IPS-15b (cell line): ENCODE results near the gene KLHL35.

Experiments
- H3K27me3 ChIP-seq: one replicate; pipeline ENCODE4 v1.6.1; 2013; ENCODE audit warnings: low read length; ENCODE audit not compliant: control insufficient read depth, insufficient read depth
- H3K36me3 ChIP-seq: one replicate; pipeline ENCODE4 v1.6.1; 2013; ENCODE audit warnings: low read length; ENCODE audit not compliant: control insufficient read depth, insufficient read depth
- H3K4me1 ChIP-seq: one replicate; pipeline ENCODE4 v1.6.1; 2013; ENCODE audit warnings: mild to moderate bottlenecking, low read length; ENCODE audit not compliant: control insufficient read depth, insufficient read depth
- H3K4me3 ChIP-seq: one replicate; pipeline ENCODE4 v1.5.1; 2013; ENCODE audit warnings: low read depth, low read length
- H3K9ac ChIP-seq: one replicate; pipeline ENCODE4 v1.6.1; 2013; ENCODE audit warnings: low read depth, mild to moderate bottlenecking, low read length
- H3K9me3 ChIP-seq: one replicate; pipeline ENCODE4 v1.6.1; 2013; ENCODE audit warnings: mild to moderate bottlenecking, low read length; ENCODE audit not compliant: control insufficient read depth, insufficient read depth

The KLHL35 gene

DNA sequence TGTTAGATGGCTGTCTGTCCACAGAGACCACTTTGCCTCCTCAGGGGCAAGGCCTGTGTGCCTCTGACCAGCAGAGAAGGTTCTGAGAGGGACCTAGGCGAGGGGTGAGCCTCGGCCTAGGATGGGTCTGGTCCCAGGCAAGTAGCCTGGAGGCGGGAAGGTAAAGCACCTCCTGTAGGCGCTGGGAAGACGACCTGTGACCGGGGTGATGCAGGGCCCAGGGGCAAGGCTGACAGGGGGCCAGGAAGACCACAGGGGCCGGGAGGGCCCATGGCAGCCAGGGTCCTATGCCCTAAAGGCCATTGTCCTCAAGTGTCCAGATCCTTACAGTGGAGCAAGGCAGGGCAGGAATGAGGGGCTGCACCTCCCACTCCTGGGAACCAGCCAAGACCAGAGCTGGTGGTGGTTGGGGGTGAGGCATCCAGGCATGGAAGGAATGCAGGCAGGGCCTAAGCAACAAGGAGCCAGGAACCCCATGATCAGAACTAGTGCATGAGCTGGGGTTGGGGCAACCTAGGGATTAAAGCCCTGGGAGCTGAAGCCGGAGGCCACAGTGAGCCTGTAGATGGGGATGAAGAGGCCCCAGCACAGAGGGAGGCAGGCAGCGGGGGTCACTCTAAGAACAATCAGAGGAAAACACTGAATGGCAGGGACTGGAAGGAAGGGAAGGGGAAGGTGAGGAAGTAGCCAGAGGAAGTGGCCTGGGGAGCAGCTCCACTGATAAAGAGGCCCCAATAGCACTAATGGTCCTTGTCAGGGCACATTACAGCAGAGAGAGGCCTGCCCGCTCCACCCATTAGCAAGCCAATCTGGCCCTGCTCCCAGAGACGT lies 32.9 kb upstream of the KLHL35 start:
- no peaks in the 10 kb centered on the region for H3K36me3 ChIP-seq
- no peaks in the 10 kb centered on the region for H3K27me3 ChIP-seq
- H3K9me3 ChIP-seq: no peaks in the 10 kb centered on the region
- H3K4me1 ChIP-seq: peaks cover 2% of the 10 kb centered on the region
- H3K4me3 ChIP-seq: no peak overlapping the region
- H3K9ac ChIP-seq: no peak overlapping the region

GRCh38 chr11:75463106-75463774 lies 30.2 kb upstream of the KLHL35 start:
- Histone ChIP-seq H3K36me3 (peaks cover 3% of the 10 kb centered on the region), H3K9ac (no peak overlapping the region)

DNA sequence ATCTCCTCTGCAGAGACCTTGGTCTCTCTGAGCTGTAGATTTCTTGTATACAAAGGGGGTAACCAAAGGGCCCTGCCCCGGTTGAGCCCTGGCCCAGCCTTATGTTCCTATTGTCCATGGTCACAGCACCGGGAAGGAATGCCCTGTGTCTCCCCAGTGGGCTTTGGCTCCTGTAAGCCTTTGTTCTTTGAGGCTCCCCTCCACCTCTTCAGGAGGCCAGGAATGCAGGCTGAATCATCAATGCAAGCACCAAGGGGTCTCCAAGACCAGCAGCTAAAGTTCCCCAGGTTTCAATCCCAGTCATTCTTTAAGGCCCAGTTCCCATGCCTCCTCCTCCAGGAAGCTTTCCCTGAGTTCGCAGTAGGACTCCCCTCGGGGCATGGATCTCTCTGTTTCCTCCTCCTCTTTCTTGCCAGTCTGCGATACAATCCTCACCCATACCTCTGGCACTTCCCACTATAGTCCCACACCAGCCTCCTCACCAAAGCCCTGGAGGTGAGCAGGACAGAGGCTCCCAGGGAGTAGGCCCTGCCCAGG lies 29.2 kb upstream of the KLHL35 start:
- no peaks in the 10 kb centered on the region for H3K9me3 ChIP-seq
- no peaks in the 10 kb centered on the region for H3K27me3 ChIP-seq
- H3K9ac ChIP-seq: no peak overlapping the region
- H3K4me3 ChIP-seq: no peak overlapping the region
- H3K36me3 ChIP-seq: peaks cover 3% of the 10 kb centered on the region
- H3K4me1 ChIP-seq: peaks cover 2% of the 10 kb centered on the region

More at GRCh38 chr11:75463106-75463774, 30.2 kb upstream of the KLHL35 start:
- H3K4me1 ChIP-seq: peaks cover 2% of the 10 kb centered on the region
- H3K9me3 ChIP-seq: no peaks in the 10 kb centered on the region
- no peaks in the 10 kb centered on the region for H3K27me3 ChIP-seq
- no peak overlapping the region for H3K4me3 ChIP-seq

GRCh38 chr11:75461151-75461550 lies 28.1 kb upstream of the KLHL35 start:
- Histone ChIP-seq H3K4me3 (no peak overlapping the region), H3K27me3 (no peaks in the 10 kb centered on the region), H3K4me1 (peaks cover 2% of the 10 kb centered on the region), H3K9me3 (no peaks in the 10 kb centered on the region), H3K9ac (no peak overlapping the region), H3K36me3 (peaks cover 3% of the 10 kb centered on the region)

DNA sequence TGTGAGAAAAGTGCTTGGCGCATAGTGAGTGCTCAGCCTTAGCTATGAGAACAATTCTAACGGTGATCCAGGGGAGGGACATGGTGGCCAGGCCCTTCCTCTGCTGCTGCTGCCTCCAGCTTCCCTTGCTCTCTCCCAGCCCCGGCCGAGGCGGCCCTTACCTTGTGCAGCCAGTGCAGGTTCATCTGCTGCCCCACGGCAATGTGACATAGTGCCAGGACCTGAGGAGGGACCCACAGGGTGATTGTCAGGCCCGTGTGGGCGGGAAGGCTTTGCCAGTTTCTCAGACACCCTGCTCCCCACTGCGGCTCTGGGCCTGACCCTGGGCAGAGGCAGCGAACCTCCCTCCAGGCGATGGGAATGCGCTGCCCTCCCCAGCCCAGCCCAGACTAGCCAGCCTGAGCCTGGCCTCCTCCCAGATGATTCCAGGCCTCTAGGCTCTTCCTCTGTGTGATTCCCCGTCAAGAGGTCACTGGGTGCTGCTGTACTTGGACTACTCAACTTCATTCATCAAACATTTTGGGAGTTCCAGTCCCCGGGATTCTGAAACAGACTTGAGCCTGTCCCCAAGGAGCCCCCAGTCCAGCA lies 23.7 kb upstream of the KLHL35 start:
- no peak overlapping the region for H3K9ac ChIP-seq
- no peaks in the 10 kb centered on the region for H3K9me3 ChIP-seq
- no peaks in the 10 kb centered on the region for H3K27me3 ChIP-seq

GRCh38 chr11:75454987-75455386 lies 22.0 kb upstream of the KLHL35 start:
- no peak overlapping the region for H3K4me3 ChIP-seq
- H3K4me1 ChIP-seq: no peaks in the 10 kb centered on the region
- H3K36me3 ChIP-seq: peaks cover 3% of the 10 kb centered on the region
- no peaks in the 10 kb centered on the region for H3K9me3 ChIP-seq
- H3K9ac ChIP-seq: no peak overlapping the region
- no peaks in the 10 kb centered on the region for H3K27me3 ChIP-seq

More for the DNA sequence above, 23.7 kb upstream of the KLHL35 start:
- Histone ChIP-seq H3K4me1 (no peaks in the 10 kb centered on the region), H3K4me3 (no peak overlapping the region), H3K36me3 (peaks cover 3% of the 10 kb centered on the region)

DNA sequence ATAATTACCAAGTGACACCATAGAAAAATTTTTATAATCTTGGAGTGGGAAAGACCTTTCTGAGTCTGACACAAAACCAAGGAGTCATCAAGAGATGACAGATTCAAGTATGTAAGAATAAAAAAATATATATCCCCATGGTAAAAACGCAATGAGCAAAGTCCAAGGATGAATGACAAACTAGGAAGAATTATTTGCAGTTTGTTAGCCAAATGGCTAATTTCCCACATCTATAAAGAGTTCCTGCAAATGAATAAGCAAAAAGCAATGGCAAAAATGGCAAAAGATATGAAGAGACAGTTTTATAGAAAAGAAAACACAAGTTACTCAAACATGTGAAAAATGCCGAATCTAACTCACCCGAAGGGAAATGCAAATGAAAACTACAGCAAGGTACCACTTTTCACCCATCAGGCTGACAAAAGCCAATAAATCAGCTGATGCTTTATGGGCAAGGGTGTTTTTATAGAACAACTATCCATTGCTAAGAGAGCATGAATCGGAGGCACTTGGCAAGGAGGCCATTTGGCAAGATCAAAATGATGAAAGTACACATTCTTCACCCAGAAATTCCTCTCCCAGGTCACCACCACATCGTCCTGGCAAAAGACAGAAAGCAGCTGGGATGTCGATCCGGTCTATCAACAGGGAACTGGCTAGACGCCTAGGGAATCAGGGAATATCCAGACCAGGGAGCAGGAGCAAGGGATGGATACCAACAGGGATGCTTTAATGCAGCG lies 21.1 kb upstream of the KLHL35 start:
- H3K4me3 ChIP-seq: no peak overlapping the region
- H3K9me3 ChIP-seq: no peaks in the 10 kb centered on the region
- H3K27me3 ChIP-seq: no peaks in the 10 kb centered on the region
- no peaks in the 10 kb centered on the region for H3K4me1 ChIP-seq
- no peaks in the 10 kb centered on the region for H3K36me3 ChIP-seq
- H3K9ac ChIP-seq: no peak overlapping the region

- Histone ChIP-seq H3K9me3 (no peaks in the 10 kb centered on the region), H3K27me3 (no peaks in the 10 kb centered on the region), H3K36me3 (no peaks in the 10 kb centered on the region), H3K9ac (no peak overlapping the region), H3K4me3 (no peak overlapping the region), H3K4me1 (no peaks in the 10 kb centered on the region)
Measured at GRCh38 chr11:75450826-75451821, 18.1 kb upstream of the KLHL35 start.

GRCh38 chr11:75450236-75450635 lies 17.2 kb upstream of the KLHL35 start:
- H3K9ac ChIP-seq: no peak overlapping the region
- H3K36me3 ChIP-seq: no peaks in the 10 kb centered on the region
- no peaks in the 10 kb centered on the region for H3K4me1 ChIP-seq
- H3K27me3 ChIP-seq: no peaks in the 10 kb centered on the region
- H3K9me3 ChIP-seq: no peaks in the 10 kb centered on the region
- no peak overlapping the region for H3K4me3 ChIP-seq

DNA sequence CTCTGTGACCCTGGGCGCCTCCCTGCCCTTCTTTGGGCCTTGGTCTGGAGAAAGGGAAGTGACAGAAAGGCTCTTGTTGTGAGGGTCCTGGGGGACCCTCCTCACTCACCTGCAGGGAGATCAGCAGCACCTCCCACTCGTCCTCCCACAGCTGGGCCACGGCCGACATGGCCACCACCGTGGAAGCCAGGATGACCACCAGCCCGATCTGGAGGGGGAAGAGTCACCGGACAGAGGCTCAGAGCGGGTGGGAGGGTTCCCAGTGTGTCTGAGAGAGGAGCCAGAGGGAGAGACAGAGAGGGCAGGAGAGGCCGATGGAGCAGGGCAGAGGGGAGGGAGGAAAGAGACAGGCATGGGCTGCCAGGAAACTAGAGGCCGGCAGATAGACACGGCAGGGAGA lies 16.8 kb upstream of the KLHL35 start:
- H3K9me3 ChIP-seq: no peaks in the 10 kb centered on the region
- no peaks in the 10 kb centered on the region for H3K27me3 ChIP-seq
- no peak overlapping the region for H3K4me3 ChIP-seq
- H3K4me1 ChIP-seq: no peaks in the 10 kb centered on the region
- H3K9ac ChIP-seq: no peak overlapping the region
- H3K36me3 ChIP-seq: no peaks in the 10 kb centered on the region
